ENCODE data around the gene TMEM267.
"Not testable (repeated sequence)": the region's sequence is repeated elsewhere in the genome, so short reads cannot be mapped to it uniquely, and the experiment has no call there.

TMEM267 gene

DNA sequence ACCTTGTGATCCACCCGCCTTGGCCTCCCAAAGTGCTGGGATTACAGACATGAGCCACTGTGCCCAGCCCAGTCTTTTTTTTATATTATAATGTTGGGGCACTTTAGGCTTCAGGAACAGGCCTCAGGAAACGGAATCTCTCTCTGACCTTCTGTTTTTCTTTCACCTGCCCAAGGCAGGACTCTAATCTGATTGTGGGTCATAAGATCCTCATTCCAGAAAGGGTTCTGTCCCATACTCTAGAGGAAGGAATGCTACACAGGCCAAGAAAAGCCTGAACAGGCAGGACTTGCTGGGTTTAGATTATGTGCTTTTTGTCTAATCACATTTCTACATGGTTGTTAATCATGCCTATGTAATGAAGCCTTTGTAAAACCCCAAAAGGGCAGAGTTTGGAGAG is 69.7 kb downstream of the TMEM267 start:
- intact Hi-C loops (cut with DNase I) = no loop called here
- DNase-seq = no peak

DNA sequence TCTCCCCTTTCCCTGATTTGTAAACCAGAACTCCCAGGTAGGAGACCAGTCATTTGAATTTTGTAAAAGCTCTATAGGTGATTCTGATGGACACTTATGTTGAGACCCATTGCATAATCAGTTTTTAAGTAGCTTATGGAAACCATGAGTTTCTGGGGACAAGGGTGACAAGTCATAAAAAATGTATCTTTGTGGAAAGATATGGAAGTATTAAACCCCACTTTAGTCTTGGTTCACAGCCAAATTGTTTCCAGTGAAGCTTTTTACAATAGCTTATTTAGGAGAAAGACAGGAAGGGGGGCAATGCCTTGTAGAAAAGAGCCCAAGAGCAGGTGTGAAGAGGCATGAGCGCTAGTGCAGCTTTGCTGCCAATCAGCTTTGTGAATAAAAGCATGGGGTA is 71.0 kb downstream of the TMEM267 start:
- DNase-seq = no peak
- intact Hi-C loops (cut with DNase I) = no loop called here

DNA sequence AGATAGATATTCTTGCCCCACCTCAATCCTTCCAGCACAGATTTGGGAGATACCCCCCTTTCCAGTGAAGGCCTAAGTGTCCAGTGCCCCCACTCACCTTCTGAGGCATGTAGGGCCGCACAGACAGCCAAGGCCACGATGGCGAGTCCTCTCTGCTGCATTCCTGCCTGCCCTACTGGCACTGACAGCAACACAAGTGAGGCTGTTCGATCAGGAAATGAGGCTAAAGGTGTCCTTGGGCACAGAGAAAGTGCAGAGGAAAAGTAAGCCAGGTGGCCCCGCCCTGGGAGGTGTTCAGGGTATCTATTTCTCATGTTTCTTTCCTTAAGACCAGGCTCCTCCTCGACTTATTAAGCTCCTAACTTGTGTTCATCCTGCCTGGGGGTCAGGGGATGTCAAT is 71.5 kb downstream of the TMEM267 start, which contains the start of gene CCL28:
Gene CCL28, minus strand, starts transcription at position 236 of the 400 bp plus-strand sequence. Its CDS starts 75 bp downstream, at position 161.
- intact Hi-C loops (cut with DNase I) = no loop called here
- DNase-seq = no peak

DNA sequence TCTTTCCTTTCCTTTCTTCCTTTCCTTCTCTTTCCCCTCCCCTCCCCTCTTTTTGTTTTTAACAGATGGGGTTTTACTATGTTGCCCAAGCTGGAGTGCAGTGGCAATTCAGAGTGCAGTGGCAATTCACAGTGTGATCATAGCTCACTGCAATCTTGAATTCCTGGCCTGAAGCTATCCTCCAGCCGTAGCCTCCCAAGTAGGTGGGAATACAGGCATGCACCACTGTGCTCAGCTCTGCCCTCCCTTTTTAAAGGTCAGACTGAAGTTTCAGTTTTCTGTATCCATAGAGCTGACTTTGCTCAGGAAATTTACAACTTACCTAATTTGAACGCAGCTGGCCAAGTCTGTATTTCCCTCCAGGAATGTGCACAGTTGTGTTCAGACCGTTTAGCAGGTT is 72.2 kb downstream of the TMEM267 start:
- DNase-seq = no peak
- intact Hi-C loops (cut with DNase I) = no loop called here

DNA sequence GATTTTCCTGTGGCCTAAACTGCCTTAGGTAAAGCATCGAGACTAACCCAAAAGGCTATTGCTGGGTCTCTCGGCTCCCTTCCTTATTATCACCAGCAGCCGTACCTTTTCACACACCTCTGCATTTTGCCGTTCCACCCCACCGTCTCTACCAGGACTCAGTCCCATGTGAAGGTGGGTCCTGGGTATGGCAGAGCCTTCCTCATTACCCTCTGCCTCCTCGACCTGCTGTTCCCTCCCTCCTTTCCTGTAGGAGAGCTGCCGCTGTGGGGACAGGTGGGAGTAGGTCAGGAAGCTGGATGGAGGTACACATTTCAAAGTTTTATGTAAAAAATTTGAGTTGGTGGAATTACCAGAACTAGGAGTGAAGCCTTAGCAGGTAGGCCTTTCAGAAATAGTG is 73.3 kb downstream of the TMEM267 start:
- no peak for DNase-seq
- intact Hi-C loops (cut with DNase I) = no loop called here

DNA sequence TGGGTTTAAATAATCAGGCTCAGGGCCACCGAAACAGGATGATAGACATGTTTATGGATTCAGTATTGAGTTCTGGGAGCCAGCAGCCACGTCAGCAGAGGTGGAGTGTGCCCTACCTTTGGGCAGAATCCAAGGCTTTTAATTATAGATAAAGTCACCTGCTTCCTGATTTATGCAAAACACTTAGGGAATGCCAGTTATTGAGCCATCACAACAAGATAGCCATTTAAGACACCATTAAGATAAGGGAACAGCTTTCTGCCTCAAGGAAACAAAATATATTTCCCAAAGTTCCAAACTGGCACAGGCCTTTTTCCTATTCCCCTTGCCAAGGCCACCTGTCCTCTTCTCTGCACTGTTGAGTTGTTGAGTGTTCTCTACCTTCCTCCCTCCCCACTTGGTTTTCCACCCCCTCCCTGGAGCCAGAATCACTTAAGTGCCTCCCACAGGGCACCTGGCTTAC is 73.8 kb downstream of the TMEM267 start:
- no peak for DNase-seq
- intact Hi-C loops (cut with DNase I) = no loop called here

DNA sequence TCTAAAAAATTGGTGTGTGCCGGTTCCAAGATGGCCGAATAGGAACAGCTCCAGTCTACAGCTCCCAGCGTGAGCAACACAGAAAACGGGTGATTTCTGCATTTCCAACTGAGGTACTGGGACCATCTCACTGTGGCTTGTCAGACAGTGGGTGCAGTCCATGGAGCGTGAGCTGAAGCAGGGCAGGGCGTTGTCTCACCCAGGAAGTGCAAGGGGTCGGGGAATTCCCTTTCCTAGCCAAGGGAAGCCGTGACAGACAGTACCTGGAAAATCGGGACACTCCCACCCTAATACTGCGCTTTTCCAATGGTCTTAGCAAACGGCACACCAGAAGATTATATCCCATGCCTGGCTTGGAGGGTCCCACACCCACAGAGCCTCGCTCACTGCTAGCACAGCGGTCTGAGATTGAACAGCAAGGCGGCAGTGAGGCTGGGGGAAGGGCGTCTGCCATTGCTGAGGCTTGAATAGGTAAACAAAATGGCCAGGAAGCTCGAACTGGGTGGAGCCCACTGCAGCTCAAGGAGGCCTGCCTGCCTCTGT is 81.1 kb downstream of the TMEM267 start:
- intact Hi-C loops (cut with DNase I); DNase-seq: not testable (repeated sequence)

DNA sequence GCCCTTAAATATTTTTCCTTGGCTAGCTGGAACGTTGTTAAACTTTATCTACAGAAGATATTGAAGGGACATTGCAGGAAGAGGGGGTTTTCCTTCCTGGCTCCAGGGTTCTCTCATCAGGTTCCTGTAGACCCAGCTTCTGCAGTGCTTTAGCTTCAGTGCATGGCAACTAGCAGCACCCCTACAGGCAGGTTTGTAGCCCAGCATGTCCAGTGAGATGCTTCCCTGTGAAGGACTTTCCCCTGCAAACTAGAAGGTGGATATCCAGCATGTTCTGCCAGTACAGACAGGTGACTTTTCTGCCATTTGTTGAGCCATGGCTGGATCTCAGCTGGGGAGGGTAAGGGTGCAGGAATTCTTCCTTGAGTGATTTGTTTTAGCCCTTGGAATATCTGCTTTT is 81.8 kb downstream of the TMEM267 start:
- intact Hi-C loops (cut with DNase I) = no loop called here
- DNase-seq = no peak

DNA sequence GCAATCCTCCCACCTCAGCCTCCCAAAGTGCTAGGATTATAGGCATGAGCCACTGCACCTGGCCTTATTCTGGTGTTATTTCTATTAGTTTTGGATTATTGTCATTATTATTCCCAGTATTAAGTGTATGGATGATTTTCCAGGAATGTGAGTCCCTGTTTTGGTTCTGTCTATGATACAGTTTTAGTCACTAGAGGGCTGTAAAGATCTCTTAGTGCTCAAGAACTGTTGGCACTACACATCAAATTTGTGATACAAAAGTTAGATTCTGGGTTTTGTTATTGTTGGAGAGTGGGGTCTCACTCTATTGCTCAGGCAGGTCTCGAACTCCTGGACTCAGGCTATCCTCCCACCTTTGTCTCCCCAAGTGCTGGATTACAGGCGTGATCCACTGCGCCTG is 83.6 kb downstream of the TMEM267 start:
- DNase-seq = no peak
- intact Hi-C loops (cut with DNase I) = no loop called here

DNA sequence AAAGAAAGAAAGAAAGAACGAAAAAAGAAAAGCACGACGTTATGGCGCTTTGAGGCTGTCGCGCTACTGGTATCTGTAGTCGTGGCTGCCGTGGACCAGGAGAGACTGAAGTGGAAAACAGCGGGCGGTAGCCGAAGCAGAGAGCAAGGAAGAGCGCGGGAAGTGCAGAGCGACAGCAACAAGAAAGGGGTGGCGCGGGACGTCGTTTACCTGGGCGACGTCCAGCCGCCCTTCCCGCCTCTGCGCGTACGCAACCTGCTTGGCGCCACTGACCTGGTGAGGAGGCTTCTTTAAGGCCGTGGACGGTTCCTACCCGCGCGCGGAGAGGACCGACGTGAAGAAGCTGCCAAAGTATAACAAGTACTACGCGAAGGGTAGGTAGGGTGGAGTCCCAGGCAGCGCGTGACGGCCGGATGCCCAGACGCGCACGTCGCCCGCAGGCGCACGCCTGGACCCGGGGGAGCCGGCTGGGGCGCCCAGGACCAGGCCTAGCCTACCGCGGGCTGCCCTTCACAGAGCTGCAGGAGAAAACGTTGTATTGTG is 86.8 kb downstream of the TMEM267 start:
- DNase-seq = peak in 15 of 42 donors; percentile 2 to 37 (median 9)
- intact Hi-C loops (cut with DNase I) = no loop called here

Measured in head of caudate nucleus (tissue), 42 donors.